HG03469 (cell line): ENCODE data around the gene LRP5.

Experiments
- ATAC-seq: cut with Tn5 transposase; IDR thresholded peaks from one replicate; pipeline ENCODE4 v1.9.1; 2021; ENCODE audit warnings: mild to moderate bottlenecking, moderate library complexity, moderate number of reproducible peaks; ENCODE audit not compliant: unreplicated experiment

The LRP5 gene

GRCh38 chr11:68497761-68498160 lies 185.4 kb downstream of the LRP5 start:
- ATAC-seq, result no peak

- ATAC-seq, result no peak
Measured at GRCh38 chr11:68498321-68498720, 185.9 kb downstream of the LRP5 start.
